HG03196 (cell line): ENCODE data around the gene SLC2A6.

ENCODE experiments used
- ATAC-seq: cut with Tn5 transposase; IDR thresholded peaks from one replicate; pipeline ENCODE4 v1.9.1; 2021; ENCODE audit not compliant: unreplicated experiment

The SLC2A6 gene

GRCh38 chr9:133443248-133443647 is 35.7 kb downstream of the SLC2A6 start:
- no peak for ATAC-seq

DNA sequence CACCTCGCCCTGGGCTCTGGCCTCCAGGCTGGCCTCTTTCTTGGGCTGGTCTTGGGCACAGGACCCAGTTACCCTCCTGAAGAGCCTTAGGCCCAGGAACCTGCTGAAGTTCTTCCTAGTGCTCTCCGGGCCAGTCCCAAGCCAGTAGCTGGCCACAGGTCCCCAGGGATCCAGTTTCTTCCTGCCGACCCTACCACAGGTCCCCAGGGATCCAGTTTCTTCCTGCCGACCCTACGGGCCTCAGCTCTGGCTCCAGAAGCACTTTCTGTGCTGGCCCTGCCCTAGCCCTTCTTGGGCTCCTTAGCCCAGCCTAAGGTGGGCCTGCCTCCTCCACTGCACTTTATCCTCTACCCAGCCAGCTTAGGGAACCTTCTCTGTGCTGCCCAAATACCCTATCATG is 37.3 kb downstream of the SLC2A6 start:
- ATAC-seq = no peak

DNA sequence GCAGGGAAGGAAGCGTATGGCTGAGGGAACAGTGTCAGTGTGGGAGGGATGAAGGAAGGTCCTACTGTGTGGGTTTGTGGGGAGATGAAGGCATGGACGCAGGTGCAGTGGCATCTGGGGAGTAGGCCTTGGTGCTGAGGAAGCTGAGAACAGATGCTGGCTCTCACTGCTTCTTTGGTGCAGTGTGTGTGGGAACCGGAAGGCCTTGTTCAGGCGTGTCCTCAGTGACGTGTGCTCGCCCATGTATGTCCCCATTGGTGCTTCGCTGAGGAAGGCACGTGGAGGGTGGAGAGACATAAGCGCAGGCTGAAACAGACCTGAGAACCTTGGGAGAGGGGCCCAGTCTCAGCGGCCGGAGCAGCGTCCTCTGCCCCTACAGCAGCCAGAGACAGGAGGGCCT is 38.0 kb downstream of the SLC2A6 start:
- ATAC-seq = peak; percentile 47

GRCh38 chr9:133439337-133439736 is 39.6 kb downstream of the SLC2A6 start:
- no peak for ATAC-seq

- ATAC-seq = no peak
Observed at GRCh38 chr9:133437753-133438531, 41.0 kb downstream of the SLC2A6 start.

DNA sequence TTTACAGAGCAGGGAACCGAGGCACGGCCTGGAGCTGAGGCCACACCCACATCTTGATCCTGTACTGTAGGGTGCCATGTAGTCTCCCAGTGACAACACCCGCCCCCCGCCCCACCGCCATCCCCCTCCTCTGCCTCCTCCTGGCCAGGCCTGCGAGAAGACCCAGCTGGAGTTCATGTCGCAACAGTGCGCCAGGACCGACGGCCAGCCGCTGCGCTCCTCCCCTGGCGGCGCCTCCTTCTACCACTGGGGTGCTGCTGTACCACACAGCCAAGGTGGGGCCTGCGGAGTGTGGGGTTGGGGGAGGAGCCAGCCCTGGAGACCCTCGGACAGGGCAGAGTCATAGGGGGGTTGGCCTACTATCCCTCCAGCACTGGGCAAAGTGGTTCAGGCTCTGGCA is 42.2 kb downstream of the SLC2A6 start:
- ATAC-seq = no peak

DNA sequence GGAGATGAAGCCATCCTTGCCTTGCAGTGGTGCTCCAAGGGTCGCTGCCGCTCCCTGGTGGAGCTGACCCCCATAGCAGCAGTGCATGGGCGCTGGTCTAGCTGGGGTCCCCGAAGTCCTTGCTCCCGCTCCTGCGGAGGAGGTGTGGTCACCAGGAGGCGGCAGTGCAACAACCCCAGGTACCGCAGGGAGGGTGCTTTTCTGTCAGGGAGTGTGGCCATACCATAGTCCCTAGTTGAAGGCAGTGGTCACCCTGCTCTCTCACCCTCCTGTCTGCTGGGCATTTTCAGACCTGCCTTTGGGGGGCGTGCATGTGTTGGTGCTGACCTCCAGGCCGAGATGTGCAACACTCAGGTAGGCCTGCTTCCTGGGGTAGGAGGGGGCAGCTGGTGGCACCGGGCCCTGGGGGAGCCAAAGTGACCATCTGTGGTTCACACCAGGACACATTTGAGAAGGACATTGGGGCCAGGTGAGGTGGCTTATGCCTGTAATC is 45.5 kb downstream of the SLC2A6 start:
- ATAC-seq = no peak

DNA sequence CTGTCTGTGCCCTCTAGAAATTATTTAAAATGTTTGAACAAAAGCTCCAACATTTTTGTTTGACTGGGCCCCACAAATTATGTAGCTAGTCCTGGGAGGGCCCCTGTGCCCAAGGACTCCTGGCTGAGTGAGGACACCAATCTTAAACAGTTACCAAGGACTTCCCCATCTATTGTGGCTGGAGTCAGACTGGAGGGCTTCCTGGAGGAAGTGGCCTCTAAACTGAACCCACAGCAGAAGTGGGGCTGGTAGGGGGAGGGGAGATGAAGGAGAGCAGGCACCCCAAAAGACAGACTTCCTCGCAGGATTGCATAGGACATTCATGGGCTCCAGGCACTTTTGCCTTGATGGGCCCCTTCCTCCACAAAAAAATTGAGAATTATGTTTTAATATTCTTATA is 48.7 kb downstream of the SLC2A6 start:
- no peak for ATAC-seq

- no peak for ATAC-seq
Observed at GRCh38 chr9:133429641-133430161, 49.2 kb downstream of the SLC2A6 start.

GRCh38 chr9:133429214-133429613 is 49.7 kb downstream of the SLC2A6 start:
- no peak for ATAC-seq

DNA sequence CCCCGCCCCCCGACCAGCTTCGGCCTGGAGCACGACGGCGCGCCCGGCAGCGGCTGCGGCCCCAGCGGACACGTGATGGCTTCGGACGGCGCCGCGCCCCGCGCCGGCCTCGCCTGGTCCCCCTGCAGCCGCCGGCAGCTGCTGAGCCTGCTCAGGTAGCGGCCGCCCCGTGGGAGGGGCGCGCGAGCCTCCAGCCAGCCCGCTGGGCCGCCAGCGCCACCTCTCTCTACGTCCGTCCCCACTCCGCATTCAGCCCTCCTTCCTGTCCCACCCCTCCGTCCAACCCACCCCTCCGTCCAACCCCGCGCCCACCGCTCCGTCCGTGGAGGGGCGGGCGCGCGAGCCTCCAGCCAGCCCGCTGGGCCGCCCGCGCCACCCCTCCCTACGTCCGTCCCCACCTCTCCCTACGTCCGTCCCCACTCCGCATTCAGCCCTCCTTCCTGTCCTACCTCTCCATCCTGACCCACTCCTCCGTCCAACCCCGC is 50.2 kb downstream of the SLC2A6 start:
- no peak for ATAC-seq

- no peak for ATAC-seq
Observed at GRCh38 chr9:133427658-133428348, 51.1 kb downstream of the SLC2A6 start.

DNA sequence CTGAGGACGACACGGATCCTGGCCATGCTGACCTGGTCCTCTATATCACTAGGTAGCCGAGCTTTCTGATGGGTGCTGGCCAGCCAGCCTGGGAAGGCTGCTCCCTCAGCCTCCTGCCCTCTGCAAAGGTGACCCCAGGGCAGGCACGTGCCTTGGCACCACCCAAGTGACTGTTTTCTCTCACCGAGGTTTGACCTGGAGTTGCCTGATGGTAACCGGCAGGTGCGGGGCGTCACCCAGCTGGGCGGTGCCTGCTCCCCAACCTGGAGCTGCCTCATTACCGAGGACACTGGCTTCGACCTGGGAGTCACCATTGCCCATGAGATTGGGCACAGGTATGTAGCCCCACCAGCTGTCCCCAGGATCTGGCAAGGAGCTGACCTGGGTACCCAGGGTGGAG is 52.9 kb downstream of the SLC2A6 start:
- no peak for ATAC-seq

DNA sequence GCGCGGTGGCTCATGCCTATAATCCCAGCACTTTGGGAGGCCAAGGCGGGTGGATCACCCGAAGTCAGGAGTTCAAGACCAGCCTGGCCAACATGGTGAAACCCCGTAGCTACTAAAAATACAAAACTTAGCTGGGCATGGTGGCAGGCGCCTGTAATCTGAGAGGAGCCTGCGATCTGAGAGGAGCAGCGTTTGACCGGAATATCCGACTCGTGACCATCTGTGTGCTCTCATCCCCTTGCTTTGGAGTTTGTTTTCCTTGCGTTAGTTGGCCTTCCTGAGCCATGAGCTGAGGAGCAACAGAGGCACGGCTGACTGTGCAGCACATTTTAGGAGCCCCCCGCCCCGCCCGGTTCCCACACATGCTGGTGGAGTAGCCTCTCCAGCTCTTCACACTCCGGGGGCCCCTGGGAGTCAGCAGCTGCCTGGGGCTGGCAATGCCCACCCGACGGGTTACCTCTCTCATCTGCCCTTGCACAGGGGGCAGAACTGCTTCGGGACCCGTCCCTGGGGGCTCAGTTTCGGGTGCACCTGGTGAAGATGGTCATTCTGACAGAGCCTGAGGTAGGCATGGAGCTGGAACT is 53.8 kb downstream of the SLC2A6 start:
- no peak for ATAC-seq

GRCh38 chr9:133424187-133424586 is 54.7 kb downstream of the SLC2A6 start:
- ATAC-seq = no peak

GRCh38 chr9:133423216-133423615 is 55.7 kb downstream of the SLC2A6 start:
- no peak for ATAC-seq

DNA sequence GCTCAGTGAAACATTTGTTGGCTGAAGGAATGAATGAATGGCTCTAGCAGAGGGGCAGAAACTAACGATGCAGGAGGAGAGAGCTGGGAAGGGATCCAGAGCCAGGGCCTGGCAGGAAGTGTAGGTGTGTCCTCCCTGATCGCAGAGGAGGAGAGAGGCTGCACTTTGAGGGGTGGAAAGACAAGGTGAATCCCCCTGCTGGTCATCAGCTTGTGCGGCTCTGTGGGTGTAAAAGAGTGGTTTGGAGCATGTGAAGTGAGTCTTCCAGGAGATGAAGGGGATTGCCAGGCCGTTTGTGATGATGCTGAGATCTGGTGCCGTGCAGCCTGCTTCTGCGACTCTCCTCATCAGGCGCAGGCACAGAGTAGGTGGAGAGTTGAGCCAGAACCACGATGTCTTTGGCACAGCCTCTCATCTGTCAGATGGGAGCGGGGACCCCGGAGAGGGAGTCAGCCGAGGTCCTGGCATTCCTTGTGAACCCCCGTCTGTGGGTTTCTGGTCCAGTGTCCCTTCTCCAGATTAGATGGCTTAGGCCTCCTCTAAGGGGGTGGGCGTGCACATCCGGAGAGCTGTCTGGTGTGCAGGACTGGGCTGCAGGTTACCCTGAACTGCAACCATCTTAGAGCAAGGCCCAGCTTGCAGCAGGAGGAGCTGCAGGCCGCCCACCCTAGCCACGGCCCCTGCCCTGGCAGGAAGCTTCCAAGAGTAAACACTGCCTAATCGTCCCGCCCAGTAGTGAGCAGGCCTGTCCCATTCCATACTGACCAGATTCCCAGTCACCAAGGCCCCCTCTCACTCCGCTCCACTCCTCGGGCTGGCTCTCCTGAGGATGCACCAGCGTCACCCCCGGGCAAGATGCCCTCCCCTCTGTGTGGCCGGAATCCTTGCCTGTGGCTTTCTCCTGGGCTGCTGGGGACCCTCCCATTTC is 57.0 kb downstream of the SLC2A6 start, which contains the start of gene ADAMTS13:
ADAMTS13 (plus strand) TSS at position 753 of the 928 bp plus-strand sequence; CDS start at position 830, 77 bp downstream.
- ATAC-seq = no peak
